GM12801 (cell line): ENCODE data around the gene COL4A1.

Experiments
- CTCF ChIP-seq: IDR thresholded peaks from one replicate; pipeline ENCODE4 v1.5.1; 2011; ENCODE audit warnings: control low read depth; ENCODE audit not compliant: insufficient read length; ENCODE audit errors: extremely low read depth

Gene COL4A1

GRCh38 chr13:110125157-110125556 is 181.8 kb downstream of the COL4A1 start:
- no peak for TF ChIP-seq CTCF

- no peak for TF ChIP-seq CTCF
These were observed 182.6 kb downstream of the COL4A1 start for GRCh38 chr13:110124201-110124940.

GRCh38 chr13:110123041-110123809 is 183.7 kb downstream of the COL4A1 start:
- TF ChIP-seq CTCF: no peak

- no peak for TF ChIP-seq CTCF
These were observed 185.4 kb downstream of the COL4A1 start for GRCh38 chr13:110121422-110122083.

GRCh38 chr13:110119935-110120905 is 186.7 kb downstream of the COL4A1 start:
- no peak for TF ChIP-seq CTCF

- TF ChIP-seq CTCF: no peak
These were observed 188.9 kb downstream of the COL4A1 start for GRCh38 chr13:110118106-110118505.
